Spleen (tissue), 11 donors: Measurements from ENCODE around the gene CSNK1G2. TPM values are rescaled to one million over a fixed set of nuclear protein-coding genes. Genes with fewer than 3 reads are reported as not detected.

Experiments
- DNase-seq: peaks from one replicate; pipeline ENCODE4 v3.0.0-alpha.2; 2020
- H3K27ac ChIP-seq, 8 donors: fragments of 200-600 bp; sonication (generic) in 7 of 8; 1 replicate in 4 of 8; 2 replicates in 4 of 8; pipeline versions ENCODE4 v1.5.0 to v1.8.0; 2016 to 2021; ENCODE audit warnings: inconsistent platforms in 4 of 8, mild to moderate bottlenecking in 4 of 8, moderate library complexity in 1 of 8
- H3K27me3 ChIP-seq, 7 donors: fragments of 200-600 bp; sonication (generic) in 6 of 7; replicated peaks in 1 of 7; 1 replicate in 4 of 7; 2 replicates in 3 of 7; pipeline versions ENCODE4 v1.5.0 to v1.8.0; 2016 to 2021; ENCODE audit warnings: inconsistent platforms in 3 of 7, mild to moderate bottlenecking in 1 of 7
- H3K36me3 ChIP-seq, 6 donors: fragments of 200-600 bp; sonication (generic) in 5 of 6; 1 replicate in 4 of 6; 2 replicates in 2 of 6; pipeline versions ENCODE4 v1.5.0 to v1.8.0; 2016 to 2021; ENCODE audit warnings: inconsistent platforms in 2 of 6
- H3K4me1 ChIP-seq, 6 donors: fragments of 200-600 bp; sonication (generic) in 5 of 6; 1 replicate in 3 of 6; 2 replicates in 3 of 6; pipeline versions ENCODE4 v1.5.0 to v1.8.0; 2016 to 2021; ENCODE audit warnings: inconsistent platforms in 3 of 6
- H3K4me3 ChIP-seq, 8 donors: fragments of 200-600 bp; sonication (generic) in 7 of 8; 1 replicate in 4 of 8; 2 replicates in 4 of 8; pipeline versions ENCODE4 v1.5.0 to v1.8.0; 2016 to 2021; ENCODE audit warnings: inconsistent platforms in 4 of 8, mild to moderate bottlenecking in 4 of 8, moderate library complexity in 2 of 8
- H3K9me3 ChIP-seq, 8 donors: fragments of 200-600 bp; sonication (generic) in 7 of 8; 1 replicate in 4 of 8; 2 replicates in 4 of 8; pipeline versions ENCODE4 v1.5.0 to v1.8.0; 2016 to 2021; ENCODE audit warnings: inconsistent platforms in 4 of 8
- POLR2A ChIP-seq, 3 donors: fragments of 450-650 bp; IDR thresholded peaks; one replicate each; pipeline ENCODE4 v1.5.1; 2017; ENCODE audit warnings: antibody characterized with exemption in 3 of 3, mild to moderate bottlenecking in 1 of 3
- POLR2AphosphoS5 ChIP-seq, 3 donors: sonication (generic); formaldehyde crosslinking; IDR thresholded peaks; one replicate each; pipeline ENCODE4 v1.5.1; 2017; ENCODE audit warnings: antibody characterized with exemption in 3 of 3
- WGBS, 5 donors: extraction: QIAGEN DNeasy Blood & Tissue Kit in 3 of 5; methylation state at CpG; one replicate each; pipeline versions ENCODE4 v1.1.5 to v1.1.7; 2013 to 2018; 5-methylcytosine and 5-hydroxymethylcytosine counted together
- intact Hi-C: fragments of 100-400 bp; cut with DNase I; formaldehyde crosslinking; loops from one replicate; pipeline ENCODE4 v1.15.0; 2023; ENCODE audit warnings: low total_unique reads
- polyA plus RNA-seq, 3 donors: library from polyadenylated mRNA; stranded (reverse); fragments of 200-250 nt; gene quantifications; one replicate each; pipeline ENCODE4 v1.2.1, GENCODE V29; 2013
- total RNA-seq, 7 donors: library from RNA; depleted of rRNA in 3 of 7; stranded (reverse); fragments of >200 nt in 3 of 7; fragmentation: NEBNext Ultra II Directional in 4 of 7; extraction: Animal tissue kit (Norgen Biotek cat#: 25700) in 4 of 7; gene quantifications; one replicate each; pipeline versions ENCODE4 v1.1.0 to v1.2.1, GENCODE V29; 2016 to 2021
- TF ChIP-seq, protein P1 (sequence below), 11 experiments: fragments of 200-600 bp in 7 of 11; fragments of 450-650 bp in 4 of 11; sonication (generic) in 4 of 11; IDR thresholded peaks in 8 of 11; conservative IDR thresholded peaks in 3 of 11; 1 replicate in 7 of 11; 2 replicates in 4 of 11; pipeline versions ENCODE4 v1.4.0 to v1.8.0; 2016 to 2021; ENCODE audit warnings: antibody characterized with exemption in 11 of 11, inconsistent platforms in 4 of 11, mild to moderate bottlenecking in 1 of 11
- donor health status: healthy with polysubstance abuse.
- donor health status: DM: no; HTN: no; CAD: no; lungs with moderate emphysema.
- donor health status: DM: no; HTN: no; CAD: no.
- donor health status: Bipolar disorder and iron deficiency.
- donor health status: healthy.
- donor health status: DM: no; HTN: no; CAD: no.
- donor health status: DM: yes; HTN: yes; CAD: no.

The CSNK1G2 gene
- total and polyA plus RNA-seq, 10 donors = 52.5 to 120 (median 93.8) TPM

- peaks cover 0 to 90% (median 10%) of the 10 kb centered on the region in 6 donors for H3K36me3 ChIP-seq
- no peak for TF ChIP-seq POLR2A (IDR thresholded peaks at IDR 0.05)
- TF ChIP-seq, protein P1, sequence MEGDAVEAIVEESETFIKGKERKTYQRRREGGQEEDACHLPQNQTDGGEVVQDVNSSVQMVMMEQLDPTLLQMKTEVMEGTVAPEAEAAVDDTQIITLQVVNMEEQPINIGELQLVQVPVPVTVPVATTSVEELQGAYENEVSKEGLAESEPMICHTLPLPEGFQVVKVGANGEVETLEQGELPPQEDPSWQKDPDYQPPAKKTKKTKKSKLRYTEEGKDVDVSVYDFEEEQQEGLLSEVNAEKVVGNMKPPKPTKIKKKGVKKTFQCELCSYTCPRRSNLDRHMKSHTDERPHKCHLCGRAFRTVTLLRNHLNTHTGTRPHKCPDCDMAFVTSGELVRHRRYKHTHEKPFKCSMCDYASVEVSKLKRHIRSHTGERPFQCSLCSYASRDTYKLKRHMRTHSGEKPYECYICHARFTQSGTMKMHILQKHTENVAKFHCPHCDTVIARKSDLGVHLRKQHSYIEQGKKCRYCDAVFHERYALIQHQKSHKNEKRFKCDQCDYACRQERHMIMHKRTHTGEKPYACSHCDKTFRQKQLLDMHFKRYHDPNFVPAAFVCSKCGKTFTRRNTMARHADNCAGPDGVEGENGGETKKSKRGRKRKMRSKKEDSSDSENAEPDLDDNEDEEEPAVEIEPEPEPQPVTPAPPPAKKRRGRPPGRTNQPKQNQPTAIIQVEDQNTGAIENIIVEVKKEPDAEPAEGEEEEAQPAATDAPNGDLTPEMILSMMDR (IDR thresholded peaks at IDR 0.05 in 8 of 11, conservative IDR thresholded peaks at IDR 0.05 in 3 of 11) = no peak
- TF ChIP-seq POLR2AphosphoS5 (IDR thresholded peaks at IDR 0.05) = no peak
- intact Hi-C loops = no loop called here
- H3K4me3 ChIP-seq = no peak overlapping the region
- H3K27ac ChIP-seq = no peak overlapping the region
- no peaks in the 10 kb centered on the region for H3K9me3 ChIP-seq
- 87 to 95% (median 92%) methylated on average over 20 to 32 of the region's 32 CpGs for WGBS, 5 donors
- no peak for DNase-seq
- H3K4me1 ChIP-seq = peaks cover 0 to 95% (median 55%) of the 10 kb centered on the region in 6 donors
- no peaks in the 10 kb centered on the region for H3K27me3 ChIP-seq
Measured at GRCh38 chr19:1953441-1954094, 12.6 kb downstream of the CSNK1G2 start.

DNA sequence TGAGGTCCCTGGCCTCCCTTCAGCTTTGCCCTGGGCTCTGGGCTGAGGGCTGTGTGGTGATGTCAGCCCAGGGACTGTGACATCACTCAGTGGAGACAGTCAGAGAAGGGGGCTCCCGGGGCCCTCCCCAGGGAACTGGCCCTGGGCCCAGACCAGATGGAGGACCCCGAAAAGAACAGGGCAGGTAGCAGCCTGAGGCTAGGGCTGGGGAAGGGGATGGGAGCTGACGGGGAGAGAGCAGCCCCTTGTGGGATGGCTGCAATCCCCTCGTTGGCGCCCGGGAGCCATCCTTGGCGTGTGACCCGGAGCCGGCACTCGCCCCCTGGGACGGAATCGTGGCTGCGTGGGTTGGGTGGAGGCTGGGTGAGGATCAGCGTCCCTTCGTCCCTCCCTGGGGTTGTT, 13.6 kb downstream of the CSNK1G2 start:
- no peak overlapping the region for H3K4me3 ChIP-seq
- no peaks in the 10 kb centered on the region for H3K27me3 ChIP-seq
- peaks cover 0 to 85% (median 45%) of the 10 kb centered on the region in 6 donors for H3K4me1 ChIP-seq
- H3K36me3 ChIP-seq = peaks cover 0 to 81% (median 9%) of the 10 kb centered on the region in 6 donors
- DNase-seq = no peak
- TF ChIP-seq, protein P1 (IDR thresholded peaks at IDR 0.05 in 8 of 11, conservative IDR thresholded peaks at IDR 0.05 in 3 of 11) = no peak
- TF ChIP-seq POLR2A (IDR thresholded peaks at IDR 0.05) = no peak
- no peak for TF ChIP-seq POLR2AphosphoS5 (IDR thresholded peaks at IDR 0.05)
- no peaks in the 10 kb centered on the region for H3K9me3 ChIP-seq
- WGBS, 5 donors = 70 to 97% (median 94%) methylated on average over 2 to 15 of the region's 15 CpGs
- H3K27ac ChIP-seq = no peak overlapping the region
- intact Hi-C loops = no loop called here

- intact Hi-C loops = no loop called here
- H3K9me3 ChIP-seq = no peaks in the 10 kb centered on the region
- no peaks in the 10 kb centered on the region for H3K27me3 ChIP-seq
- H3K4me1 ChIP-seq = peaks cover 0 to 84% (median 40%) of the 10 kb centered on the region in 6 donors
- DNase-seq = no peak
- peak in 1 of 3 donors; percentile 38 for TF ChIP-seq POLR2AphosphoS5 (IDR thresholded peaks at IDR 0.05)
- TF ChIP-seq POLR2A (IDR thresholded peaks at IDR 0.05) = no peak
- H3K36me3 ChIP-seq = peaks cover 0 to 80% (median 9%) of the 10 kb centered on the region in 6 donors
- 74 to 86% (median 82%) methylated on average over 12 to 51 of the region's 51 CpGs for WGBS, 5 donors
- H3K27ac ChIP-seq = no peak overlapping the region
- H3K4me3 ChIP-seq = no peak overlapping the region
Measured at GRCh38 chr19:1955171-1956121, 14.5 kb downstream of the CSNK1G2 start.

- Histone ChIP-seq H3K36me3 (peaks cover 0 to 82% (median 9%) of the 10 kb centered on the region in 6 donors), H3K4me3 (no peak overlapping the region), H3K27ac (no peak overlapping the region), H3K4me1 (peaks cover under 1 to 84% (median 40%) of the 10 kb centered on the region in 6 donors), H3K27me3 (no peaks in the 10 kb centered on the region), H3K9me3 (no peaks in the 10 kb centered on the region)
- WGBS, 5 donors = 88 to 95% (median 90%) methylated on average over 11 to 12 of the region's 12 CpGs
- intact Hi-C loops = no loop called here
- DNase-seq = no peak
- TF ChIP-seq, protein P1 (IDR thresholded peaks at IDR 0.05 in 8 of 11, conservative IDR thresholded peaks at IDR 0.05 in 3 of 11) = no peak
- TF ChIP-seq POLR2A (IDR thresholded peaks at IDR 0.05) (no peak), POLR2AphosphoS5 (IDR thresholded peaks at IDR 0.05) (no peak)
Measured at GRCh38 chr19:1956122-1956494, 15.1 kb downstream of the CSNK1G2 start.
